ENCODE data around the gene AOPEP. TPM values are rescaled to one million over a fixed set of nuclear protein-coding genes. Genes with fewer than 3 reads are reported as not detected.

Gene AOPEP
- total and polyA plus RNA-seq, 2 donors (not counting 3 experiments of a cell fraction or from before 2014, with no cell fraction given), result 20.2 to 41.6 TPM

- H3K27me3 ChIP-seq (ENCODE audit: control insufficient read depth in 2 of 2, insufficient read depth in 2 of 2, low read length in 2 of 2), result no peaks in the 10 kb centered on the region
- CTCF ChIA-PET, result interaction anchor here (1.3 kb wide), 1 partner anchor 62 kb away, joined by 3 read pairs; no protein-coding TSS in a partner anchor
Measured at GRCh38 chr9:94851892-94852291, 125.4 kb downstream of the AOPEP start.

More at GRCh38 chr9:94851892-94852291, 125.4 kb downstream of the AOPEP start:
- intact Hi-C loops (cut with micrococcal nuclease) (no loop called here), dilution Hi-C loops (cut with MboI; ENCODE audit: extremely low pct_ligation_motif_present, low sequenced_read_pairs) (no loop called here)
- FAIRE-seq (no peak), DNase-seq (ENCODE audit: low read depth, low spot score) (no peak)
- no peaks in the 10 kb centered on the region for H3K9me3 ChIP-seq (replicated peaks; ENCODE audit: control insufficient read depth, insufficient read depth, low read length)
- no peaks in the 10 kb centered on the region for H4K20me1 ChIP-seq (replicated peaks; ENCODE audit: control insufficient read depth, extremely low read depth, insufficient read depth, low read length)
- H3K4me3 ChIP-seq (replicated peaks in 1 of 3; ENCODE audit: insufficient read depth in 1 of 3, low read depth in 1 of 3, low read length in 3 of 3), result no peak overlapping the region
- peaks cover 11% of the 10 kb centered on the region for H3K4me1 ChIP-seq (ENCODE audit: control insufficient read depth, extremely low read depth, insufficient read depth, low read length)
- H3K36me3 ChIP-seq (ENCODE audit: control insufficient read depth in 2 of 2, extremely low read depth in 1 of 2, insufficient read depth in 2 of 2, low read length in 2 of 2), result no peaks in the 10 kb centered on the region
- H3K9me1 ChIP-seq (replicated peaks; ENCODE audit: control insufficient read depth, extremely low read depth, insufficient read depth, low read length), result no peaks in the 10 kb centered on the region
- POLR2A ChIA-PET, result no interaction called here
- no peak overlapping the region for H2AFZ ChIP-seq (ENCODE audit: low read depth, low read length)
- no TSS peak for BruUV-seq (replicated peaks)
- no peak overlapping the region for H3K9ac ChIP-seq (replicated peaks; ENCODE audit: extremely low read depth, insufficient read depth, low read length)
- no peaks in the 10 kb centered on the region for H3K79me2 ChIP-seq (ENCODE audit: control insufficient read depth, insufficient read depth, low read length)
- H3K27ac ChIP-seq (ENCODE audit: insufficient read depth, low read depth, low read length), result no peak overlapping the region
- TF ChIP-seq MAX (IDR thresholded peaks at IDR 0.05; ENCODE audit: insufficient read depth, insufficient read length) (no peak), FOS (IDR thresholded peaks at IDR 0.05; ENCODE audit: borderline replicate concordance, insufficient read depth, low read length) (no peak), POLR2AphosphoS5 (IDR thresholded peaks at IDR 0.05; ENCODE audit: insufficient read depth, low read depth, low read length) (no peak), POLR2A (IDR thresholded peaks at IDR 0.05; ENCODE audit: low read depth, low read length) (no peak), JUN (IDR thresholded peaks at IDR 0.05; ENCODE audit: borderline replicate concordance, insufficient read depth, insufficient read length, low read depth) (no peak), GATA2 (IDR thresholded peaks at IDR 0.05; ENCODE audit: insufficient read depth, insufficient read length, low read depth, low read length) (no peak), CTCF (IDR thresholded peaks at IDR 0.05; ENCODE audit: extremely low read depth in 1 of 2, insufficient read depth in 1 of 2, low read depth in 1 of 2, low read length in 2 of 2) (no peak), EZH2 (IDR thresholded peaks at IDR 0.05; ENCODE audit: borderline replicate concordance, low read depth, low read length, severe bottlenecking) (no peak), MYC (IDR thresholded peaks at IDR 0.05; ENCODE audit: low read depth, low read length) (no peak)
- no peak overlapping the region for H3K4me2 ChIP-seq (ENCODE audit: insufficient read depth, low read length)

All from endothelial cell of umbilical vein (primary cell).